Measurements from ENCODE around the gene FADD.

DNA sequence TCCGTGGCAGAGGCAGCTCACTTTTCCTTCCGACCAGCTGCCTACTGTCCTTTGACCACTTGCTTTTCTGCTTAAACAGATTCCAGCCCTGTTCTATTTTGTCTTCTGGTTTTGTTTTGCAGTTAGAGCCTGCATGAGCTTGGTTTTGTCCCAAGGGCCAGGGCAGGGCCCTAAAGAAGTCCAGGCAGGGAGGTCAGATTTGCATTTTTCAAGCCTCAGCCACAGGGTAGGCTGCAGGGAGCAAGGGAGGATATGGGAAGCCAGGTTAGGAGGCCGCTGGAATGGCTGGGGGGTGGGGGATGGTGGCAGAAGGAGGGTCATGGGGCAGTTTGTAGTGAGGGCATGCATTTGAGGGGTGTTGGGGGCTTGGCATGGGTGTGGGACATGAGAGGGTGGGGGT, 23.1 kb downstream of the FADD start:
- TF ChIP-seq POLR2AphosphoS5 (IDR thresholded peaks at IDR 0.05; ENCODE audit: borderline replicate concordance, low read depth, low read length) (no peak), EZH2 (IDR thresholded peaks at IDR 0.05) (no peak), FOXP2 (optimal IDR thresholded peaks at IDR 0.05; ENCODE audit: control extremely low read depth, extremely low read length, insufficient read depth) (no peak)
